Activated CD4-positive, alpha-beta memory T cell treated with anti-CD3 and anti-CD28 coated beads, Interleukin-2, amount 10 ng/mL, durations not matched to agents 7 days and 5 days (primary cell): ENCODE results near the gene EHF. TPM values are rescaled to one million over a fixed set of nuclear protein-coding genes. Genes with fewer than 3 reads are reported as not detected.
"Not testable (repeated sequence)": the region's sequence is repeated elsewhere in the genome, so short reads cannot be mapped to it uniquely, and the experiment has no call there.

Experiments
- CTCF ChIA-PET: fragments of 350-600 bp; sonication (Branson Sonifier 250); formaldehyde crosslinking; loops from one replicate; lab custom pipeline; 2021; ENCODE audit warnings: antibody characterized with exemption, inconsistent platforms; lab: Charles Lee
- POLR2A ChIA-PET: fragments of 350-600 bp; sonication (Branson Sonifier 250); formaldehyde crosslinking; loops from one replicate; lab custom pipeline; 2021; ENCODE audit warnings: antibody characterized with exemption; lab: Charles Lee
- DNase-seq: peaks from one replicate; pipeline ENCODE4 v3.0.0-alpha.2; 2020
- H3K27ac Mint-ChIP-seq: one replicate; pipeline ENCODE4 v1.8.0; 2021; ENCODE audit warnings: mild to moderate bottlenecking, mixed read lengths
- H3K27me3 Mint-ChIP-seq: one replicate; pipeline ENCODE4 v1.8.0; 2021; ENCODE audit warnings: mixed read lengths
- H3K36me3 Mint-ChIP-seq: one replicate; pipeline ENCODE4 v1.8.0; 2021; ENCODE audit warnings: low read depth, mixed read lengths
- H3K4me1 Mint-ChIP-seq: one replicate; pipeline ENCODE4 v1.8.0; 2021; ENCODE audit warnings: mixed read lengths
- H3K4me3 Mint-ChIP-seq: one replicate; pipeline ENCODE4 v1.8.0; 2021; ENCODE audit warnings: mild to moderate bottlenecking, mixed read lengths
- H3K9me3 Mint-ChIP-seq: one replicate; pipeline ENCODE4 v1.8.0; 2021; ENCODE audit warnings: mixed read lengths
- total RNA-seq, 2 experiments: library from RNA; stranded (reverse); gene quantifications; one replicate each; pipeline ENCODE4 v1.2.3, GENCODE V29; 2021

Gene EHF
- total RNA-seq, 2 experiments from 2014 or later, result not detected

DNA sequence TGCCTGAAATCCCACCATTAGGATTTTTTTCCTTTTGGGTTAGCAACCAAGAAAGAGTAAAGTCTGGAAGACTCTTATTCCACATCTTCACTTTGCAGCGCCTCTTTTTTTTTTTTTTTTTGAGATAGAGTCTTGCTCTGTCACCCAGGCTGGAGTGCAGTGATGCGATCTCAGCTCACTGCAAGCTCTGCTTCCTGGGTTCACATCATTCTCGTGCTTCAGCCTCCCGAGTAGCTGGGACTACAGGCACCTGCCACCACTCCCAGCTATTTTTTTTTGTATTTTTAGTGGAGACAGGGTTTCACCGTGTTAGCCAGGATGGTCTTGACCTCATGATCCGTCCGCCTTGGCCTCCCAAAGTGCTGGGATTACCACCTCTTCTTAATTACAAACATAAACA, 31.7 kb upstream of the EHF start:
- H3K27ac Mint-ChIP-seq, H3K36me3 Mint-ChIP-seq, H3K9me3 Mint-ChIP-seq, H3K4me3 Mint-ChIP-seq, POLR2A ChIA-PET, H3K4me1 Mint-ChIP-seq, DNase-seq: not testable (repeated sequence)
- peaks cover 42% of the 10 kb centered on the region for H3K27me3 Mint-ChIP-seq
- CTCF ChIA-PET, result interaction anchor here (0.7 kb wide), 1 partner anchor 186 kb away, joined by 4 read pairs; no protein-coding TSS in a partner anchor

DNA sequence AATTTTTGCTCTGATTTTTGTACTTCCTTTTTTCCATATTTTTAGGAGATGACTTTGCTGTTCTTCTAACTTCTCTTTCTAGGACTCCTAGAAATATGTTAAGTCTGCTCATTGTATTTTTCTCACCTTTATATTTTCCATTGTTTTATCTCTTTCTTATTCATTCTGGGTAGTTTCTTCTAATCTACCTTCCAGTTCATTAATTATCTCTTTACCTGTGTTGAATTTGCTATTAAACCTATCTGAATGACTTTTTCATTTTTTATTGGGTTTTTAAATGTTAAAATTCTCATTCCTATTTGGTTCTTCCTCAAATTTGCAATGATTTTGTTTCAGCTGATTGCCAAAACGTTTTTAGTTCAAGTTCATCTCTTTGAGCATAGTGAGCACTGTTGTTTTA, 27.8 kb upstream of the EHF start:
- Mint-ChIP-seq H3K9me3 (no peaks in the 10 kb centered on the region), H3K27ac (no peak overlapping the region), H3K36me3 (no peaks in the 10 kb centered on the region), H3K4me1 (no peaks in the 10 kb centered on the region), H3K27me3 (peaks cover 42% of the 10 kb centered on the region), H3K4me3 (no peak overlapping the region)
- DNase-seq, result no peak
- ChIA-PET POLR2A (no interaction called here), CTCF (no interaction called here)

DNA sequence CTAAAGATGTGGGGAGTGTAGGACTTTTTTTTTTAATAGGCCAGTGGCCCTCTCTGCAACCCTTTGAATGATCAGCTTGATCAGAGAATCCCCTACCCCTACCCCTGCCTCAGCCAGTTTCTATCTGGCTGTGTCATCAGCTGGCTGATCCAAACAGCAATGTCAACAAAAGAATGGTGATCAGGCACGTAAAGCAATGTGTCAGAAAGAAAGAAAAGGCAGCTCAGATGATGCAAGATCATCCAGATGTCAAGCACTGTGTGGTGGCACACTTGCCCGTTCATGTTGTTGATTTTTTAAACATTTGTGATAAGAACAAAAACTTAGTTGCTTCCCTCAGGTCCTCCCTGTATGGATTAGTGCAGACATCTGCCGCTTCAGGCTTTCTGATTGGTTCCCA, 26.3 kb upstream of the EHF start:
- Mint-ChIP-seq H3K4me3 (no peak overlapping the region), H3K27ac (no peak overlapping the region), H3K27me3 (peaks cover 41% of the 10 kb centered on the region), H3K9me3 (no peaks in the 10 kb centered on the region), H3K4me1 (peaks cover 6% of the 10 kb centered on the region), H3K36me3 (no peaks in the 10 kb centered on the region)
- ChIA-PET CTCF (no interaction called here), POLR2A (no interaction called here)
- DNase-seq, result no peak

DNA sequence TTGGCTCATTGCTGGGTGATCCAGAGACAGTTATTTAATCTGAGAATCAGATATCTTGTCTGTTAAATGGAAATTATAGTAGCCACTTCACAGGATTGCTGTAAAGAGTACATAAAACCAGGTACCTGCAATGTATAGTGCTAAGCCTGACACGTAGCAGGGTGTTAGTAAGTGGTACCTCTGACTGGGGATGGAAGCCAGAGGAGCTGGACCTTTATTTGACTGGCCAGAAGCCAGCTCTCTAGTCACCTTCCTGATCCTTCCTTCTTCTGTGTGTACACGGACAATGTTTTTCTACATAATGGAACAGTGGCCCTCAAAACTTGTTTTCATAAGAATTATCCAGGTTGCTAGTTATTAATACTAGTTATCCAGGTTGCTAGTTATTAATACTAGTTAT, 25.5 kb upstream of the EHF start:
- DNase-seq, result no peak
- CTCF ChIA-PET, result no interaction called here
- Mint-ChIP-seq H3K4me1 (peaks cover 13% of the 10 kb centered on the region), H3K27ac (no peak overlapping the region), H3K4me3 (no peak overlapping the region), H3K36me3 (no peaks in the 10 kb centered on the region), H3K27me3 (peaks cover 43% of the 10 kb centered on the region), H3K9me3 (no peaks in the 10 kb centered on the region)
- POLR2A ChIA-PET, result no interaction called here

- ChIA-PET CTCF (no interaction called here), POLR2A (no interaction called here)
- H3K27ac Mint-ChIP-seq, result no peak overlapping the region
- DNase-seq, result no peak
- peaks cover 15% of the 10 kb centered on the region for H3K4me1 Mint-ChIP-seq
- no peaks in the 10 kb centered on the region for H3K9me3 Mint-ChIP-seq
- H3K27me3 Mint-ChIP-seq, result peaks cover 39% of the 10 kb centered on the region
- no peak overlapping the region for H3K4me3 Mint-ChIP-seq
- H3K36me3 Mint-ChIP-seq, result no peaks in the 10 kb centered on the region
These were observed 24.8 kb upstream of the EHF start for GRCh38 chr11:34595960-34596644.

GRCh38 chr11:34599406-34599945, 21.4 kb upstream of the EHF start:
- H3K9me3 Mint-ChIP-seq, result no peaks in the 10 kb centered on the region
- H3K27ac Mint-ChIP-seq, result no peak overlapping the region
- no peak overlapping the region for H3K4me3 Mint-ChIP-seq
- H3K36me3 Mint-ChIP-seq, result no peaks in the 10 kb centered on the region
- CTCF ChIA-PET, result no interaction called here
- peaks cover 28% of the 10 kb centered on the region for H3K27me3 Mint-ChIP-seq
- POLR2A ChIA-PET, result no interaction called here
- no peak for DNase-seq
- H3K4me1 Mint-ChIP-seq, result peaks cover 17% of the 10 kb centered on the region

DNA sequence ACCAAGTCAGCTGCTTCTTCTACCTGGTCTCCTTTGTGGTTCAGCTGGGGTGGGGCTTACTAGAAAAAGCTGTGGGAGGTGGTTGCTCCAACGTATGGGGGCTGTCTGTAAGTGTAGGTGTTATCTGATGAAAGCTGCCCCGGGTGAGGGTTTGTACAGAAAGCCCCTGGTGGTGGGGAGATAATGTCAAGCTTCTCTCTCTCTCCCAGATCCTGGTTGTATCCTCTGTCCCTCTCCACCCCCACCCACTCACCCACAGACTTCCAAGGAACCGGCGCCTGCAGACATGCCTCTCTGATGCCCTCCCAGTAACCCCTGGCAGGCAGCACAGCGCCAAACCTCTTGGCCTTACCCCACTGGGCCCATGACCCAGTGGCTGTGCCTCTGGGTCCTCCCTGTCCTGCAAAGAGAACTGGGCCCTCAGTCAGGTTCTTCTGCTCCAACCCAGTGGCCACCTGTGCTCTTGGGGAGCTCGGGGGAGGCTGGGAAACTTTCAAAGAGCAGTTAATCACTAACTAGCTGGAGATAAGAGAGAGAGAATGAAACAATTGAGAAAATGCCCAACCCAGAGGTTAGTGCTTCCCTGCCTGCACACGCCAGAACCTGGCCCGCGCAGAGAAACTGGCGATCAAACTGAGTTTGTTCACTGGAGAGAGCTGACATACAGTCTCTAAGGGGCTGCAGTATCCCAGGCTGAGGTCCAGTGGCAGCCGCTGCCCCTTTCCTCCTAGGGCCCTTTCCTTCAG, 20.4 kb upstream of the EHF start:
- POLR2A ChIA-PET, result no interaction called here
- CTCF ChIA-PET, result no interaction called here
- Mint-ChIP-seq H3K27me3 (peaks cover 27% of the 10 kb centered on the region), H3K27ac (no peak overlapping the region), H3K36me3 (no peaks in the 10 kb centered on the region), H3K9me3 (no peaks in the 10 kb centered on the region), H3K4me3 (no peak overlapping the region), H3K4me1 (peaks cover 17% of the 10 kb centered on the region)
- DNase-seq, result no peak

GRCh38 chr11:34601085-34601444, 19.8 kb upstream of the EHF start:
- no peaks in the 10 kb centered on the region for H3K36me3 Mint-ChIP-seq
- no peak for DNase-seq
- no peaks in the 10 kb centered on the region for H3K9me3 Mint-ChIP-seq
- H3K4me3 Mint-ChIP-seq, result no peak overlapping the region
- ChIA-PET POLR2A (no interaction called here), CTCF (no interaction called here)
- peaks cover 24% of the 10 kb centered on the region for H3K27me3 Mint-ChIP-seq
- peaks cover 17% of the 10 kb centered on the region for H3K4me1 Mint-ChIP-seq
- no peak overlapping the region for H3K27ac Mint-ChIP-seq

DNA sequence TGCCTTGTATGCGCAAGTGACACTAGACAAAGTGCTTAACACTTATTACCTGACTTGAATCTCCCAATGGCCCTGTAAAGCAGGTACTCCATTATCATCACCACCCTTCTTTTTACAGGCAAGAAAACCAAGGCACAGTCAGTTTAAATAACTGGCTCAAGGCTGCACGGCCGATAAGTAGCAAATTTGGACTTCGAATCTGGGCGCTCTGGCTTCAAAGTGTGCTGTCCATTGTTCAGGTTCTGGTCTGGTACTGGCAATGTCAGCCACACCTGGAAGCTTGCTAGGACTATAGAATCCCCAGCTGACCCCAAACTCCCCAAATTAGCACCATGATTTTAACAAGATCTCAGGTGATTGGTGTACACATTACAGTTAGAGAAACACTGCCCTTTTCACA, 19.3 kb upstream of the EHF start:
- Mint-ChIP-seq H3K27ac (no peak overlapping the region), H3K27me3 (peaks cover 22% of the 10 kb centered on the region), H3K9me3 (no peaks in the 10 kb centered on the region), H3K4me1 (peaks cover 17% of the 10 kb centered on the region), H3K4me3 (no peak overlapping the region), H3K36me3 (no peaks in the 10 kb centered on the region)
- CTCF ChIA-PET, result no interaction called here
- POLR2A ChIA-PET, result no interaction called here
- no peak for DNase-seq

GRCh38 chr11:34602245-34602644, 18.6 kb upstream of the EHF start:
- ChIA-PET CTCF (no interaction called here), POLR2A (no interaction called here)
- DNase-seq, result no peak
- no peaks in the 10 kb centered on the region for H3K9me3 Mint-ChIP-seq
- H3K36me3 Mint-ChIP-seq, result no peaks in the 10 kb centered on the region
- peaks cover 22% of the 10 kb centered on the region for H3K27me3 Mint-ChIP-seq
- no peak overlapping the region for H3K4me3 Mint-ChIP-seq
- H3K27ac Mint-ChIP-seq, result no peak overlapping the region
- peaks cover 17% of the 10 kb centered on the region for H3K4me1 Mint-ChIP-seq

GRCh38 chr11:34603129-34604001, 17.5 kb upstream of the EHF start:
- Mint-ChIP-seq H3K36me3 (no peaks in the 10 kb centered on the region), H3K4me1 (peaks cover 16% of the 10 kb centered on the region), H3K9me3 (no peaks in the 10 kb centered on the region), H3K27me3 (peaks cover 22% of the 10 kb centered on the region), H3K27ac (no peak overlapping the region), H3K4me3 (no peak overlapping the region)
- ChIA-PET CTCF (interaction anchor here (0.8 kb wide), 1 partner anchor 11 kb away, joined by 3 read pairs; no protein-coding TSS in a partner anchor), POLR2A (no interaction called here)
- no peak for DNase-seq

GRCh38 chr11:34604145-34604544, 16.7 kb upstream of the EHF start:
- Mint-ChIP-seq H3K36me3 (no peaks in the 10 kb centered on the region), H3K4me1 (peaks cover 16% of the 10 kb centered on the region), H3K27ac (no peak overlapping the region), H3K27me3 (peaks cover 22% of the 10 kb centered on the region), H3K4me3 (no peak overlapping the region), H3K9me3 (no peaks in the 10 kb centered on the region)
- DNase-seq, result no peak
- POLR2A ChIA-PET, result no interaction called here
- CTCF ChIA-PET, result no interaction called here

DNA sequence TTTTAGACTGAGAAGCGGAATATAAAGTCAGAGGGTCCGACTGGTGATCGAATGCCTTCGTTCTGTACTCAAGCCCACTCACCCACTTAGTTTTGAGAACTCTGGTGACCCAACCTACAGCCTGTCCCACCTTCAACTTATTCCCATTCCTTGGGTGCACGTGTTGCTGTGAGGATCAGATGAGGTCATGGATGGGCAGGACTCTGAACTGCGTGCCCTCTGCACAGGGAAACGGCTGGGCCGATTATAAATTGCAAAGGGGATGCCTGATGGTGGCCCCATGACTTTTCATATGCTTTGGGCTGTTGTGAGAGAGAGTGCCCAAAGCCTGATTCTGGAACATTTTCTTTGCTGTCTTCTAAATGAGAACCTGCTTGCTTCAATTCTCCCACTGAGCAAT, 16.0 kb upstream of the EHF start:
- peaks cover 8% of the 10 kb centered on the region for H3K4me1 Mint-ChIP-seq
- no peaks in the 10 kb centered on the region for H3K9me3 Mint-ChIP-seq
- H3K4me3 Mint-ChIP-seq, result no peak overlapping the region
- no peak overlapping the region for H3K27ac Mint-ChIP-seq
- H3K36me3 Mint-ChIP-seq, result no peaks in the 10 kb centered on the region
- POLR2A ChIA-PET, result no interaction called here
- H3K27me3 Mint-ChIP-seq, result peaks cover 14% of the 10 kb centered on the region
- CTCF ChIA-PET, result no interaction called here
- DNase-seq, result no peak
